Kidney epithelial cell (primary cell): ENCODE measurements around the gene GRAMD4. TPM values are rescaled to one million over a fixed set of nuclear protein-coding genes. Genes with fewer than 3 reads are reported as not detected.

Experiments used
- DNase-seq: peaks from one replicate; pipeline ENCODE4 v3.0.0-alpha.2; 2010; ENCODE audit warnings: low read depth
- H3K27me3 ChIP-seq: 2 replicates; pipeline ENCODE4 v1.6.0; 2011; ENCODE audit warnings: low read length; ENCODE audit not compliant: control insufficient read depth, insufficient read depth
- H3K36me3 ChIP-seq: 2 replicates; pipeline ENCODE4 v1.5.1; 2011; ENCODE audit warnings: low read length; ENCODE audit not compliant: control insufficient read depth, insufficient read depth
- H3K4me3 ChIP-seq: 2 replicates; pipeline ENCODE4 v1.5.1; 2011; ENCODE audit warnings: low read depth, mild to moderate bottlenecking, control low read depth, low read length
- total RNA-seq: library from RNA; depleted of rRNA; stranded (reverse); fragments of >200 nt; gene quantifications from 2 replicates; pipeline ENCODE4 v1.2.3, GENCODE V29; 2015
- TF ChIP-seq, protein P1 (sequence below): IDR thresholded peaks from 2 replicates; pipeline ENCODE4 v1.5.1; 2011; ENCODE audit warnings: mild to moderate bottlenecking, moderate library complexity, low read length, control low read depth, inconsistent platforms; ENCODE audit not compliant: insufficient read depth, poor library complexity, severe bottlenecking

The GRAMD4 gene
- total RNA-seq, 1 donor from 2014 or later: 30.4 TPM

DNA sequence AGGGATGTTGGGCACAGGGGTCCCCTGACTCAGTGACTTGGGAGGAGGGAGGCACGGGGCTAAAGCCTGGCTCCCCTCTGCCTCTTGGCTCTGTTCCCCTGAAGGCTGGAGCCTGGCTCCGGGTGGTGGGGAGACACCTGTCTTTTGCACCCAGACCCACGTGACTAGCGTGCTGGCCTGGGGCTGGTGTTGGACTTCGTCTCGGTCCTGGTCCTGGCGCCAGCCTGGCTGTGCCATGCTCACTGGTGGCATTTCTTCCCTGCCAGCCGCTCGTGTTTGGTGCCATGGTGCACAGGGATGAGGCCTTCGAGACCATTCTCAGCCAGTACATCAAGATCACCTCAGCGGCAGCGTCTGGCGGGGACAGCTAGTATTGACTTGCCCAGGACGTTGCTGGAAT is 56.7 kb downstream of the GRAMD4 start:
- TF ChIP-seq, protein P1, sequence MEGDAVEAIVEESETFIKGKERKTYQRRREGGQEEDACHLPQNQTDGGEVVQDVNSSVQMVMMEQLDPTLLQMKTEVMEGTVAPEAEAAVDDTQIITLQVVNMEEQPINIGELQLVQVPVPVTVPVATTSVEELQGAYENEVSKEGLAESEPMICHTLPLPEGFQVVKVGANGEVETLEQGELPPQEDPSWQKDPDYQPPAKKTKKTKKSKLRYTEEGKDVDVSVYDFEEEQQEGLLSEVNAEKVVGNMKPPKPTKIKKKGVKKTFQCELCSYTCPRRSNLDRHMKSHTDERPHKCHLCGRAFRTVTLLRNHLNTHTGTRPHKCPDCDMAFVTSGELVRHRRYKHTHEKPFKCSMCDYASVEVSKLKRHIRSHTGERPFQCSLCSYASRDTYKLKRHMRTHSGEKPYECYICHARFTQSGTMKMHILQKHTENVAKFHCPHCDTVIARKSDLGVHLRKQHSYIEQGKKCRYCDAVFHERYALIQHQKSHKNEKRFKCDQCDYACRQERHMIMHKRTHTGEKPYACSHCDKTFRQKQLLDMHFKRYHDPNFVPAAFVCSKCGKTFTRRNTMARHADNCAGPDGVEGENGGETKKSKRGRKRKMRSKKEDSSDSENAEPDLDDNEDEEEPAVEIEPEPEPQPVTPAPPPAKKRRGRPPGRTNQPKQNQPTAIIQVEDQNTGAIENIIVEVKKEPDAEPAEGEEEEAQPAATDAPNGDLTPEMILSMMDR: no peak
- H3K27me3 ChIP-seq: no peaks in the 10 kb centered on the region
- no peak overlapping the region for H3K4me3 ChIP-seq
- no peak for DNase-seq
- no peaks in the 10 kb centered on the region for H3K36me3 ChIP-seq

DNA sequence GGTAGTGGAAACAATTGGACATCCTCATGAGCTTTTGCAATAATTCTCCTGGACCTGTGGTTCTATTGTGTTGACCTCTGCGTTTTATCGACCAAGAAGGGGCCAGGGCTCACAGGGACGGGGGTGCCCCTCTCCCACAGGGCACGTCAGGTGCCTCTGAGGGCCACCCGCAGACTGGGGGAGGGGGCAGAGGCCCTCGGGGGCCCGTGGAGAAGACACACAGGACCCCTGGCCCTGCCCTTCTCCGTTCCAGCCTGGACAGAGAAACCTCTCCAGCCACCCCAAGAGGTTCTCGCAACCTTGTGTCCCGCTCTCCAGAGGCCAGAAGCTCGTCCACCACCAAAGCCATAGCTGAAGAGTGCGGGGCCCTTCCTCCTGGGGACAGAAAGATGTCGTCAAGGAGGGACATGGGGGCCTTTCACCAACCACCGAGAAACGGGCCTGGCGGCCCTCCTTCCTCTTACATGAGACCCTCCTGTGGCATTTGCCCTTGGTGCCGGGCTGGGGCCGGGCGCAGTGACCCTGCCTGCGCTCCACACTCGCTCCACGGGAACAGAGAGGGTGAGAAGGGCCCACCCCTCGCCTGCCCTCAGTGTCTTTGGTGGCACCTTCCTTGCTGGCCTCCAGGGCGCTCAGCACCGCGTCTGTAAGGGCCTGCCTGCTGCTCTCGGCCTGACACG is 57.3 kb downstream of the GRAMD4 start:
- TF ChIP-seq, protein P1: no peak
- Histone ChIP-seq H3K36me3 (no peaks in the 10 kb centered on the region), H3K4me3 (no peak overlapping the region), H3K27me3 (no peaks in the 10 kb centered on the region)
- DNase-seq: no peak

DNA sequence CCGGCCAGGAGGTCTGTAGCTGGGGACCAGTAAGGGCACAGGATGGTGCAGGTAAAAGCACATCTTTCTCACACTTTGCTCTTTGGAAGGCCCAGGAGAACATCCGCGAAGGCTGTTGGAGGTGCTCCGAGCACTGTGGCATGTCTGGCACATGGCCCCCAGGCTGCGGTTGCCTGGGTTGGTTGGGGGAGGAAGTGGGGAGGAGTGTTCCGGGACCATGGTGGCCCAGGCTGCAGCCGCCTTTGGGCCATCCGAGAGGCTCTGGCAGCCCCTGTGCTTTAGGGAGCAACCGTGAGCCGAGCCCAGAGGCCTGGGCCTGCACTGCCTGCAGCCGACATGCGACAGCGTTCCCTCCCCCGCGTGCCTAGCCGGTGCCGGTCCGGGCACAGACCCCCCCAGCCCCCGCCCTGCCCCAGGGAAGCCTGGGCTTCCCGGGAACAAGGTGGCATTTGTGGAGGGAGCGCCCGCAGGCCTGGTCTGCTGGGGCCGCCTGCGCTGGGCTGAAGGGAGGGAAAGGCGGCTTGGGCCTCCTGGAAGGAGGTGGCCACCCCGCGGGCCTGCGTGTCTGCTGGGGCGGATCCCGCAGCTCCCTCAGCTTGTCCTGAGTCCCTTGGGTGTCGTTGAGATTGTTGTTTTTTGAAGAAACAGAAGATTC is 57.9 kb downstream of the GRAMD4 start:
- no peak overlapping the region for H3K4me3 ChIP-seq
- no peaks in the 10 kb centered on the region for H3K36me3 ChIP-seq
- no peak for DNase-seq
- TF ChIP-seq, protein P1: no peak
- no peaks in the 10 kb centered on the region for H3K27me3 ChIP-seq

DNA sequence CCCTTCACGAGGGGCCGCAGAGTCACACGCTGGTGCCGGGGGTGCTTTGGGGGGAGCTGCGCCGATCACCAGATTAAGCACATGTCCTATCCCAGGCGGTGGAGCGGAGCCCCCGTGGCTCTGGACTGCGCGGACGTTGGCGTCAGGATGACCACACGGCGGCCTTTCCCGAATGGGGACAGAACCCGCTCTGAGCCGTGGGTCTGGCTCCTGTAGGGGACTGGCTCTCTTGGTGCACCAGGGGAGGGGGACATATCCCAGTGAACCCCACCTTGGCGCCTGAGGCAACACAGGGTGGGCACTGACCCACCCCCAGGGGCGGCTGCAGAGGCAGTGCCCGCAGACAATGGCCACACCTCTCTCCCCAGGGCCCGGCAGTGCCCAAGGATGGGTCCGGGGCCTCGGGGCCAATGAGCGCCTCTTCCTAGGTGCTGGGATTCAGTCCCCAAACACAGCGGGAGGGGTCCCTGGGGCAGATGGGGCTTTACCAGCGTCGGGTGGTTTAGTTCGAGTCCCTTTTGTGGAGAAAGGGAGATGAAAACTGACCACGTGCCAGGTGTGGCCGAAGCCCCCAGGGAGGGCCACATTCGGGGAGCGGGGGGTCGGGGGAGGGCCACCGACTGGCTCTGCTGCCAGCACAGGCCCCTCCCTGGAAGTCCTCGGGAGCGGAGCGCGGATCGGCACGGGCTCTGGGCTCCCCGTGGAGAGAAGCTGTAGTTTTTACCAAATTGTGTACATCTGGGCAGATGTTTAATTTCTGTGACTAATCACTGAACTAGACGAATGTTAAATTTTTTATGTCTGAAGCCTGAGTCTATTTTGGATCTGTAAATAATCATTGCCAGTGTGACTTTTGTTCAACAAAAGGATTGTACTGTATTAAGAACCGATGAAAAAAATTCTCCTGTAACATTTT is 58.9 kb downstream of the GRAMD4 start:
- no peaks in the 10 kb centered on the region for H3K36me3 ChIP-seq
- no peak overlapping the region for H3K4me3 ChIP-seq
- TF ChIP-seq, protein P1: no peak
- no peak for DNase-seq
- H3K27me3 ChIP-seq: no peaks in the 10 kb centered on the region

DNA sequence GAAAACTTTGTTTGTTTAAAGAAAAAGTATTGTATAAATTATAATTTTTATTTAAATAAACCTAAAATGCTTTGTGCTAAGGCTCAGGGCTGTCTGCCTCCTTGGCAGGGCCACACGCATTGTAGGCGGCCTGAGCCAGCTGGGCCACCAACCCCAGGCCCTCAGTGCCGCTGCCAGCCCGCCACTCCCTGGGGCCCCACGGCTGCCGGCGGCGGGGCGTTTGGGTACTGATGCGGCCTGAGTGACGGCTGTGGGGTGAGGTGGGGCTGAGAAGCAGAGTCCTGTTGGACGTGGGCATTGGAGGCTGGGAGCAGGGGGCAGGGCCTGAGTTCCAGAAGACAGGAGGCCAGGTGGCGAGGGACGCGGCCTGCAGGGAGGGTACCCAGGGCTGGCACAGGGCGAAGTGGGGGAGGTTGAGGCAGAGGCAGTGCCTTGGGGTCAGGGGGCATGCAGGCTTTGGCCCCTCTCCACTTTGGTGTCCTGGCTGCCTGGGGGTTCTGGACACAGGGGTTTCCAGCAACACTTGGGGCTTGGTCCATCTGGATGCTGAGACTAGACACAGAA is 59.6 kb downstream of the GRAMD4 start:
- H3K27me3 ChIP-seq: no peaks in the 10 kb centered on the region
- TF ChIP-seq, protein P1: no peak
- H3K36me3 ChIP-seq: no peaks in the 10 kb centered on the region
- DNase-seq: no peak
- no peak overlapping the region for H3K4me3 ChIP-seq
